Measurements from ENCODE around the gene CASS4. TPM values are rescaled to one million over a fixed set of nuclear protein-coding genes. Genes with fewer than 3 reads are reported as not detected.

CASS4 gene
- total and polyA plus RNA-seq, 12 donors = 0.22 to 2.8 (median 0.59) TPM

- peak in 2 of 8 donors; percentile 29 to 62 for ATAC-seq
- no peak for DNase-seq
- peak overlapping the region in 1 of 10 donors; percentile 71 for H3K27ac ChIP-seq
- 75 to 86% methylated on average over 1 of the region's 1 CpG for WGBS, 2 donors
- peaks cover 0 to 39% (median 0%) of the 10 kb centered on the region in 9 donors for H3K4me1 ChIP-seq
- H3K36me3 ChIP-seq = peaks cover 0 to 66% (median 0%) of the 10 kb centered on the region in 9 donors
- no peak overlapping the region for H3K4me3 ChIP-seq
- intact Hi-C loops (cut with DNase I) = no loop called here
- no peak for TF ChIP-seq CTCF (IDR thresholded peaks at IDR 0.05)
- no peaks in the 10 kb centered on the region for H3K27me3 ChIP-seq
- H3K9me3 ChIP-seq = no peaks in the 10 kb centered on the region
Measured at GRCh38 chr20:56373942-56374341, 38.1 kb upstream of the CASS4 start.

- WGBS, 2 donors = 85 to 90% methylated on average over 2 of the region's 2 CpGs
- no peak for DNase-seq
Measured at GRCh38 chr20:56376331-56376730, 35.7 kb upstream of the CASS4 start.

GRCh38 chr20:56378386-56378785 is 33.7 kb upstream of the CASS4 start:
- WGBS, 2 donors = 95% methylated on average over 3 of the region's 3 CpGs

More at GRCh38 chr20:56376331-56376730, 35.7 kb upstream of the CASS4 start:
- peaks cover 0 to 53% (median 5%) of the 10 kb centered on the region in 9 donors for H3K4me1 ChIP-seq
- TF ChIP-seq CTCF (IDR thresholded peaks at IDR 0.05) = no peak
- no peak overlapping the region for H3K4me3 ChIP-seq
- no peaks in the 10 kb centered on the region for H3K9me3 ChIP-seq
- peaks cover 0 to 47% (median 0%) of the 10 kb centered on the region in 9 donors for H3K36me3 ChIP-seq
- peak overlapping the region in 1 of 10 donors; percentile 34 for H3K27ac ChIP-seq
- no peaks in the 10 kb centered on the region for H3K27me3 ChIP-seq
- ATAC-seq = no peak
- intact Hi-C loops (cut with DNase I) = no loop called here

GRCh38 chr20:56380375-56380774 is 31.7 kb upstream of the CASS4 start:
- H3K27ac ChIP-seq = peak overlapping the region in 2 of 10 donors; percentile 3 to 42
- intact Hi-C loops (cut with DNase I) = no loop called here
- H3K4me1 ChIP-seq = peaks cover 0 to 28% (median 5%) of the 10 kb centered on the region in 9 donors
- no peaks in the 10 kb centered on the region for H3K9me3 ChIP-seq
- H3K4me3 ChIP-seq = no peak overlapping the region
- ATAC-seq (peak in 1 of 8 donors; percentile 28), DNase-seq (no peak)
- TF ChIP-seq CTCF (IDR thresholded peaks at IDR 0.05) = no peak
- whole genome bisulfite sequencing, 2 donors = 0 to 4% methylated on average over 1 of the region's 1 CpG
- no peaks in the 10 kb centered on the region for H3K27me3 ChIP-seq
- H3K36me3 ChIP-seq = peaks cover 0 to 54% (median 0%) of the 10 kb centered on the region in 9 donors

More at GRCh38 chr20:56378386-56378785, 33.7 kb upstream of the CASS4 start:
- TF ChIP-seq CTCF (IDR thresholded peaks at IDR 0.05) = no peak
- DNase-seq (no peak), ATAC-seq (no peak)
- peaks cover 0 to 42% (median 5%) of the 10 kb centered on the region in 9 donors for H3K4me1 ChIP-seq
- H3K9me3 ChIP-seq = no peaks in the 10 kb centered on the region
- peaks cover 0 to 46% (median 0%) of the 10 kb centered on the region in 9 donors for H3K36me3 ChIP-seq
- no peak overlapping the region for H3K27ac ChIP-seq
- intact Hi-C loops (cut with DNase I) = no loop called here
- no peak overlapping the region for H3K4me3 ChIP-seq
- H3K27me3 ChIP-seq = no peaks in the 10 kb centered on the region

Data from heart right ventricle (tissue), 16 donors.